T-helper 2 cell treated with Interferon-gamma antibody and Interleukin-4, amounts not matched to agents 5 μg/mL and 100 μg/mL, for 36 hours (primary cell): ENCODE data around the gene CACNA1C.

Experiments used
- DNase-seq: peaks from one replicate; pipeline ENCODE4 v3.0.0; 2021; ENCODE audit warnings: low spot score
- H3K27ac Mint-ChIP-seq: one replicate; pipeline ENCODE4 v1.8.0; 2021; ENCODE audit warnings: mild to moderate bottlenecking, mixed read lengths
- H3K27me3 Mint-ChIP-seq: one replicate; pipeline ENCODE4 v1.8.0; 2021; ENCODE audit warnings: low read depth, mixed read lengths
- H3K36me3 Mint-ChIP-seq: one replicate; pipeline ENCODE4 v1.8.0; 2021; ENCODE audit warnings: low read depth, mixed read lengths
- H3K4me1 Mint-ChIP-seq: one replicate; pipeline ENCODE4 v1.8.0; 2021; ENCODE audit warnings: low read depth, mixed read lengths
- H3K4me3 Mint-ChIP-seq: one replicate; pipeline ENCODE4 v1.8.0; 2022; ENCODE audit warnings: mild to moderate bottlenecking, moderate library complexity, mixed read lengths
- H3K9me3 Mint-ChIP-seq: one replicate; pipeline ENCODE4 v1.8.0; 2021; ENCODE audit warnings: mixed read lengths

Gene CACNA1C

DNA sequence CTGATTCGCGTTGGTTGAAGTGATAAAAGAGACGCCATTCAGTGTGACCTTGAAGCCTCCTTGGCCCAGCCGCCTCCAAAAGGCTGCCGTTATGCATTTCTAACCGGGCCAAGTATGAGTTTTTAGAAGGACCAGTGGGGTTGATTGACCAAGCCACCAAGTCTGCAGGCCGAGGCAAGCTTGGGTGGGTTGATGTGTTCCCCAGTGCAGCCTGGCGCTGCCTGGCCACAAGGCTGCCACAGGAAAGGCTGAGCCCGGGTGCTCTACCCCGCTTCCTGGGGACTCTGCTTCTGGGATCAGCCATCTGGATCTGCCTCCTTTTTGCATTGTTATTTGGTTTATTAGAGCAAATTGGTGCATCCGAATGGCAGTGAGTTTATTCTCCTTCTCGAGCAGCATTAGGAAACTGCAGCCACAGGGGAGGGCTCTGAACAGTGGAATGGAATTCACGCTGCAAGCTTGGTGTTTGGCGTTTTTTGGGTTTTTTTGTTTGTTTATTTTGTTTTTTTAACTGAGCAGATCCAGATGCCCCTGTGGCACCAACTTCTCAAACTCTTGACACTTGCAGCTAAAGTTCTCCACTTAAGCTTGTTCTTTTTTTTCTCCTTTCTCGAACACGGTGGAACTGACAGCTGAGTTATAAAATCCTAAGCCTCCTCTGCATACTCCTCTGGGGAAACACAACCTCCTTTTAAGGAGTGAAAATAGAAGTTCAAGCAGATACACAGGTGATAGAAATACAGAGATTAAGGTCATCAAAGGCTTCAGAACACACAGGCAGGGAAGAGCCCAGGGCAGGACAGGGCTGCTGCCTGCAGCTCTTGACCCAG is 596.6 kb downstream of the CACNA1C start:
- Mint-ChIP-seq H3K36me3 (no peaks in the 10 kb centered on the region), H3K4me3 (no peak overlapping the region), H3K27me3 (peaks cover 32% of the 10 kb centered on the region), H3K4me1 (peaks cover 2% of the 10 kb centered on the region), H3K9me3 (no peaks in the 10 kb centered on the region), H3K27ac (no peak overlapping the region)
- no peak for DNase-seq

DNA sequence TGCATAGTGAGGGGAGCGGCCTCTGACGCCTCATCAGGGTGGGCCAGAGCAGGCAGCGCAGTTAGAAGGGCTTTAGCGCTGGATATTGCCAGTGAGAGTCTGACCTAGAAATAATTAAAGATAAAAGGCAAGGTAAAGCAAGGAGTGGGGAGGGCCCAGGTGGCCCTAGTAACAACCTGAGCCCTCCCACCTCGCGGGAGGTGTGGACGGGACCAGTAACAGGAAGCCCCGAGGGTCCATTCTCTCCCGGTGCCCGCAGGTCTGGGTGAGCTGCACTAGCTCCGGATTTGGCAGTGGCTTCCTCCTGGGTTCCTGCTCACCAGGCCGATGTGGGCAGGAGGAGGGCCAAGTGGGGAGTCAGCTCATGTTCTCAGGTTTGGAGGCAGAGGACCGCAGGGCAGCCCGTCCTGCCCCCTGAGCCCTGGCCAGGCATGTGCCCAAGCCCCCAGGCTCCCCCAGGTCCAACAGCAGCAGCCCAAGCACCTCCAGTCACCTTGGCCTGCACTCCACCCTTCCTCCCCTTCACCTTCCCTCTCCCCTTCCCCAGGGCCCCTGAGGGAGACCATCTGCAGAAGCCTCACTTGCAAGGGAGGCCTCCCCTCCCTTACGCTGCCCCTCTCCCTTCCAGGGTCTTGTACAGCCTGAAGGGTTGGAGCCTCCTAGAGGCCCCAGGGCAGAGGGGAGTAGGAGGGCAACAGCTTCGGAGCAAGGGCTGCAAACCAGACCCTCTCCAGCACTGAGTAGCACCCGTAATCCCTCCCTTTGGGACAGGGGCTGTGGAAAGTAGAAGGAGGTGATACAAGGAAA is 597.7 kb downstream of the CACNA1C start:
- H3K27me3 Mint-ChIP-seq = peaks cover 25% of the 10 kb centered on the region
- no peaks in the 10 kb centered on the region for H3K36me3 Mint-ChIP-seq
- H3K4me1 Mint-ChIP-seq = no peaks in the 10 kb centered on the region
- no peak for DNase-seq
- no peak overlapping the region for H3K4me3 Mint-ChIP-seq
- H3K9me3 Mint-ChIP-seq = no peaks in the 10 kb centered on the region
- no peak overlapping the region for H3K27ac Mint-ChIP-seq

DNA sequence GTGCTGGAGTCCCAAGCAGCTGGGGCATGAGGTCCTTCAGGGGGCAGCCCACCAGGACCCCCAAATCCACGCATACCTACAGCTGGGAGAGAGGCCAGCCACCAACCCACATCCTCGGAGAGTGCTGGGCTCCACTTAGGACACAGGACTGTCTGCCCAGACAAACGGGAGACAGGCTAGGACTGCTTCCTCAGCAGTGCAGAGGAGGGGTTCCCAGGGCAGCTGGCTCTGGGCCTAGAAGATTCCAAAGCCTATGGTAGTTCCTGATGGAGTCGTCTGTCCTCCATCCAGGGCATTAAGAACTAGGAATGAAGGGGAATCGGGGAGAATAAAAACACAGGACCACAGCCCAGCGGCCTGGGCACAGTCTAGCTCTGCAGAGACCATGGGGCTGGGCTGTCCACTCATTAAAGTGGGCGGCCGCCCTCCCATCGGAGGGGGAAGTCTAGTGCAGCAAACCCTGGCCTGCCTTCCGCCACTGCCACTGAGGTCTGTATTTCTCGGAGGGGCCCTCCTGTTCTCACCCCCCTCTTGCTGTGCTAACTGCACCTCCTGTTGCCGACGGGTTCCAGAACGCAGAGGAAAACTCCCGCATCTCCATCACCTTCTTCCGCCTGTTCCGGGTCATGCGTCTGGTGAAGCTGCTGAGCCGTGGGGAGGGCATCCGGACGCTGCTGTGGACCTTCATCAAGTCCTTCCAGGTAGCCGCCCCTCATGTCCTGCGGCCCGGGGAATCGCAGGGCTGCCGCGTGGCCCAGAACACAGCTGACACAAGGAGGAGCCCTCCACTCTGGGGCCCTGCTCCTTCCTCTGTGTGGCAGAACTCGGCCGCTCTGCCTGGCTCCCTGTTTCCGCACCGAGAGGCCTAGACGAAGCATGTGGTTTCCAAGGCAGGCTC is 598.5 kb downstream of the CACNA1C start:
- H3K27me3 Mint-ChIP-seq = peaks cover 19% of the 10 kb centered on the region
- no peaks in the 10 kb centered on the region for H3K4me1 Mint-ChIP-seq
- H3K27ac Mint-ChIP-seq = no peak overlapping the region
- H3K4me3 Mint-ChIP-seq = no peak overlapping the region
- no peaks in the 10 kb centered on the region for H3K9me3 Mint-ChIP-seq
- no peak for DNase-seq
- H3K36me3 Mint-ChIP-seq = no peaks in the 10 kb centered on the region

DNA sequence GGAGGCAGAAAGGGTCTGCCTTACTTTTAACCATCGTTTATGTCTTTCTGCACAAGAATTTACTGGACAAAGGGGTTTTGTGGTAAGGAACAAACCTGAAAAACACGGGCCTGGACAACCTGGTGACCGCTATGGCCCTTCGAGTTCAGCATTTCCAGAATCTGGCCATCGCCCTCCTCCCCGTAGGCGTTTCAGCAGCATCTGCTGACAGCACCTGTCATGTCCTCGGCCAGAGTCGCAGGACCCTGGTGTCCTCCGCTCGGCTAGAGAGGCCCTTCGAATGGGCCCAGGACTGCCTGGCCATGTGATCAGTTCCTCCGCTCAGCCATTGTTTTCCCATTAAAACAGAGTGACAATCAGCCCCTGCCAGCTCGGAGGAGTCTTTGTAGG is 599.2 kb downstream of the CACNA1C start:
- Mint-ChIP-seq H3K9me3 (no peaks in the 10 kb centered on the region), H3K27me3 (peaks cover 14% of the 10 kb centered on the region), H3K27ac (no peak overlapping the region)

DNA sequence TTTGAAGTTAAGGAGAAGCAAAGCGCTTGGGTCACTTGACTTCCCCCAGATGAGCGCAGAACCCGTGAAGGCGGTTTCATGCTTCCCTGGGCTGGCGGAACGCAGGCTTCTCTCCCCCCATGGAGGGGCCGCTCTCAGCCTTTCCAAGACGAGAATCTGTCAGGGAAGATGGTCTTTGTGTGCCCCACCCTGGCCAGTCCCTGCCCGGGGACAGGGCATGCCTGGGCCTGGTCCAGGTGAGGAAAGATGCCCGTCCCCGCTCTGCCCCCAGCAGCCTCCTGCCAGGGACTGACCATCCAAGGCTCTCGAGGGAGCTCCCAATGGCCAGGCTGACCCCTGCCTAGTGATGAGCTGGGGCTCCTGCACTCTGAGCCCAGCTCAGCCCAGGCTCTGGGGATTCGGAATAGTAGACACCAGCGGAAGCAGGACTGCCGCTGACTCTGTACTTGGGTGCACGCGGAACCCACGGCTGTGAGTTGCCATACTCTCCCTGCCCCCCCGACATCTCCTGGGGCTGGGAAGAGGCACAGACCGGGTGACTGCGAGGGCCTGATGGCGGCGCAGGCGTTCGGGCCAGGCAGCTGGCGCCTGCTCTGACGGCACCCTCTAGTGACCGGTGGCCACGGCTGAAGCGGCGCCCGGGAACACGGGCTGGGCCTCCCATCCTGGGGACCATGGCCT is 599.8 kb downstream of the CACNA1C start:
- DNase-seq = no peak
- Mint-ChIP-seq H3K4me1 (no peaks in the 10 kb centered on the region), H3K4me3 (no peak overlapping the region), H3K9me3 (no peaks in the 10 kb centered on the region), H3K36me3 (no peaks in the 10 kb centered on the region), H3K27ac (no peak overlapping the region), H3K27me3 (peaks cover 15% of the 10 kb centered on the region)

More for the DNA sequence above, 599.2 kb downstream of the CACNA1C start:
- H3K4me1 Mint-ChIP-seq = no peaks in the 10 kb centered on the region
- H3K36me3 Mint-ChIP-seq = no peaks in the 10 kb centered on the region
- DNase-seq = no peak
- H3K4me3 Mint-ChIP-seq = no peak overlapping the region

DNA sequence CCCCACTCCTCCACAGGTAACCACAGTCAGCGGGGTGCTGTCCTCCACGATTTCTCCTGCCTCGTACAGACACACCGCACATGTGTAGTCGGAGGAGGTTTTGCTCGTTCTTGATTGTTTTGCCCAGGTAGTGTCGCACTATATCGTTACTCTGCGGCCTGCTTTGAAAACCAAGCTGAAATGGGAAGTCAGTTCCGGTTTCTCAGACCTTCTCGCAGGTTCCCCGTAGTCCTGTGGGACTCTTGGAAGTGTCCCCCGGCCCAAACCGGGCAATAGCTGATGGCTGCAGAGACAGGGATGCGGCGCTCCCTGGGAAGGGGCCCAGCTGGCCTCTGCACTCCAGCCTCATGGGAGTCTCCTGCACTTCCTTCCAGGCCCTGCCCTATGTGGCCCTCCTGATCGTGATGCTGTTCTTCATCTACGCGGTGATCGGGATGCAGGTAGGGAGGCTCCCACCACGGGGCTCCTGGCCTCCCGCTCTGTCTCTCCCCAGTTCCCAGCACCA is 600.7 kb downstream of the CACNA1C start:
- H3K36me3 Mint-ChIP-seq = no peaks in the 10 kb centered on the region
- no peak for DNase-seq
- H3K4me1 Mint-ChIP-seq = no peaks in the 10 kb centered on the region
- peaks cover 14% of the 10 kb centered on the region for H3K27me3 Mint-ChIP-seq
- H3K4me3 Mint-ChIP-seq = no peak overlapping the region
- H3K27ac Mint-ChIP-seq = no peak overlapping the region
- no peaks in the 10 kb centered on the region for H3K9me3 Mint-ChIP-seq

DNA sequence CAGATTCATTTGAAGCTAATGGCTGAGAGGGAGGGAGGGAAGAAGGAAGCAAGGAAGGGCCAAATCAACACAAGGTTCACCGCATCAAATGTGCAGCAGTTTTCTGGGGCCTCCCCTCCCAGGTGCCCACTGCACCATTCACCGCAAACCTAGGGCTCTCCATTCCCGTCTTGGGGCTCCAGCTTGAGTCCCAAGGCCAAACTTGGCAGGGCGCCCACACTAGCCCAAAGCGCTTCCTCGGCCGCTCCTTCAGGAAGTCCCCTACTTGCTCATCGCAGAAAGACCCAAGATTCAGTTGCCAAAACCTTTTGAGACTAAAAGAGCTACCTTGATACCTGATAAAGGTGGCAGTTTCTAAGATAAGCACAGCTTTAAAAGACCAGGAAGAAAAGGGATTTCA is 601.5 kb downstream of the CACNA1C start:
- Mint-ChIP-seq H3K27me3 (peaks cover 15% of the 10 kb centered on the region), H3K4me1 (no peaks in the 10 kb centered on the region), H3K4me3 (no peak overlapping the region), H3K36me3 (no peaks in the 10 kb centered on the region), H3K27ac (no peak overlapping the region), H3K9me3 (no peaks in the 10 kb centered on the region)
- no peak for DNase-seq

DNA sequence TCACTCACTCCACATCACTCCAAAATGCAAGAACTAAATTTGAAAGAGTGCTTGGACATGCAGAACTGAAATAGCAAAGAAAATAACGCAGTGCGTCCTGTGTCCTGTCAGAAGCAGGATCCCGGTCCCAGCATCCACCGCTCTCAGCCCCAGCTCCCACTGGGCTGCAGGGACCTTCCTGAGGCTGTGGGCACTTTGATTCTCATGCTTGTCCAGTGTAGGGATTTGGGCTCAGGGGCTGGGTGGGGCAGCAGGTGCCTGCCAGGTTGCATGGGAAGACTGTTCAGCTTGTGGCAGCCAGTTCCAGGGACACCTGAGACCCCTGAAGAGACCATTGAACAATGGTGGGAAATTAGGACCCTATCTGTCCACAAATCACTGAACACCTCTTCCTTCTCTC is 602.0 kb downstream of the CACNA1C start:
- no peak overlapping the region for H3K27ac Mint-ChIP-seq
- no peak for DNase-seq
- no peaks in the 10 kb centered on the region for H3K4me1 Mint-ChIP-seq
- H3K9me3 Mint-ChIP-seq = no peaks in the 10 kb centered on the region
- no peak overlapping the region for H3K4me3 Mint-ChIP-seq
- peaks cover 13% of the 10 kb centered on the region for H3K27me3 Mint-ChIP-seq
- H3K36me3 Mint-ChIP-seq = no peaks in the 10 kb centered on the region

DNA sequence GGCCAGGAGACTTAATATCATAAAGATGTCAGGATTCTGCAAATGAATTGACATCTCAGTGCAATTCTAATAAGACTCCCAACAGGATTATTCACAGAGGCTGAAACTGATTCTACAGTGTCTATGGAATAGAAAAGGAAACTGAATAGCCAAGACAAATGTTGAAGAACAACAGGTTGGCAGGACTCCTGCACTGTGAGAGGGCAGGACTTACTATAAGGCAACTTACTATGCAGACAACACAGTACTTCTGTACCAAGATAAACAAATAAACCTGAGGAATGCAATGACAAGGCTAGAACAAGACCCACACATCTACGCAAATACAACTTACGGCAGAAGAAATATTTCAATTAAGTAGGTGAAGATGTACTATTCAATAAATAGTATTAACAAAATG is 609.7 kb downstream of the CACNA1C start:
- Mint-ChIP-seq H3K4me3 (no peak overlapping the region), H3K9me3 (no peaks in the 10 kb centered on the region), H3K4me1 (no peaks in the 10 kb centered on the region), H3K27ac (no peak overlapping the region), H3K27me3 (peaks cover 8% of the 10 kb centered on the region), H3K36me3 (no peaks in the 10 kb centered on the region)
- no peak for DNase-seq

DNA sequence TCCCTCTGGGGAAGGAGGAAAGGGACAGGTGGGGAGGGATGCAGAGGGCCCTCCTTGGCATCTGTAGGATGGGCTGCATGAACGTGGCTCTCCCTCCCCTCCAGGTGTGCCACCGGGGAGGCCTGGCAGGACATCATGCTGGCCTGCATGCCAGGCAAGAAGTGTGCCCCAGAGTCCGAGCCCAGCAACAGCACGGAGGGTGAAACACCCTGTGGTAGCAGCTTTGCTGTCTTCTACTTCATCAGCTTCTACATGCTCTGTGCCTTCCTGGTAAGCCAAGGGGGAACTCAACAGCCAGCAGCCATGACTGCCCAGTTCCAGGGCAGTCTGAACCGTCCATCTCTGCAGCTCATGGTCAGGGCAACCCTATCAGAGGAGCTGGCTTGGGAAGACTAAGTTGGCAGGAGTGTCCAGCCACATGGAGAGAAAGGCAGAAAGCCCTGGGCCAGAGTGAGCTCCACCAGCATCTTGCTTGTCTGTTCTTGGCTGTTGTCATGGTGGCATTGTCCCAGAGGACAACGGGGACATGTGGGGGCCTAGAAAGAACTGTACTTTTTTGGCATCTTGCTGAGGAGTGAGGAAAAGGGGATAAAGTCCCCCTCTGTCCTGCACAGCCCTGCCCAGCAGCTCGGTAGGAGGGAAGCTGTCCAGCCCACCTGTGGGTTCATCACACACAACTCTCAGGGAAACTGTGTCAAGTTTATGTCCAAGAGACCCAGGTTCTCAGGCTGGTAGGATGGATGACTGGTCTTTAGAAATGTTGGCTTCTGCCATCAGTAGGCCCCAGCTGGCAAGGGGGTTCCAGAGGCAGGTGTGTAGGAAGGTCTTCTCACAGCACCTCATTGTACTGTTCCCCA is 612.2 kb downstream of the CACNA1C start:
- Mint-ChIP-seq H3K9me3 (no peaks in the 10 kb centered on the region), H3K4me3 (no peak overlapping the region), H3K4me1 (no peaks in the 10 kb centered on the region), H3K27ac (no peak overlapping the region), H3K36me3 (no peaks in the 10 kb centered on the region), H3K27me3 (no peaks in the 10 kb centered on the region)
- no peak for DNase-seq

DNA sequence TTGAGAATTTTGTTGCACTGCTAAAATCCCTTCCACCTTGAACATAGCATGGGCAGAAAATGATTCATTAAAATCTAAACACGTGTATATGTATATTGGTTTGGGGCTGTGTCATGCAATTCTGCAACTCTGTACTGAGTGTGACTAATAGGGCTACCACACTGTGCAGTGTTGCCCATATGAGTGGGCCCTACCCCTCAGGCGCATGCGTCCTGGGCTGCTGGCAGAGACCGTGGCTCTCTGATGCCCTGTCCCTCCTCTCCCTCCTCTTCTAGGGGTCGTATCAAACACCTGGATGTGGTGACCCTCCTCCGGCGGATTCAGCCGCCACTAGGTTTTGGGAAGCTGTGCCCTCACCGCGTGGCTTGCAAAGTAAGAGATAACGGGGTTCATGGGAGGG is 613.6 kb downstream of the CACNA1C start:
- H3K9me3 Mint-ChIP-seq = no peaks in the 10 kb centered on the region
- H3K4me1 Mint-ChIP-seq = no peaks in the 10 kb centered on the region
- H3K36me3 Mint-ChIP-seq = no peaks in the 10 kb centered on the region
- H3K27me3 Mint-ChIP-seq = no peaks in the 10 kb centered on the region
- no peak overlapping the region for H3K27ac Mint-ChIP-seq
- no peak for DNase-seq
- H3K4me3 Mint-ChIP-seq = no peak overlapping the region

DNA sequence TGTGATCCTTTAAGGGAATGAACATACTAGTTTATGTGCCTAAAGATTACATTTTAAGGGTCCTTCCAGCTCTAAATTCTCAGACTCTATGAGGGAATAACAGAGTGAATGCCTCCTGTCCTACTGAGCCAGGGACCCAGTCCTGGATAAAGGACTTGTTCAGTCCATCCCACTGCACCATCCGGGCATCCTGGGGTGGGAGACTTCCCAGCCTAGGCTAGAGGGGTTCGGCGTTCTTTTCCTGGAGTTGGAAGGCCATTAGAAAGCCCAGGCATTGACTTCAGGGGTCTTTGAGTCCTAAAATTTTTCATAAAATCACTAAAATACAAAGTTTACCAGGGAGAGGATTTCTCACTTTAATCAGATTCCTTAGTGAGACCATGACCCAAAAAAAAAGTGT is 614.1 kb downstream of the CACNA1C start:
- Mint-ChIP-seq H3K36me3 (no peaks in the 10 kb centered on the region), H3K4me3 (no peak overlapping the region), H3K27ac (no peak overlapping the region), H3K27me3 (no peaks in the 10 kb centered on the region), H3K9me3 (no peaks in the 10 kb centered on the region), H3K4me1 (no peaks in the 10 kb centered on the region)
- DNase-seq = no peak
